ENCODE data around the gene GPS1.
A peak's percentile ranks its signal among the peaks of the same experiment; 100 is the strongest.

GPS1 gene

DNA sequence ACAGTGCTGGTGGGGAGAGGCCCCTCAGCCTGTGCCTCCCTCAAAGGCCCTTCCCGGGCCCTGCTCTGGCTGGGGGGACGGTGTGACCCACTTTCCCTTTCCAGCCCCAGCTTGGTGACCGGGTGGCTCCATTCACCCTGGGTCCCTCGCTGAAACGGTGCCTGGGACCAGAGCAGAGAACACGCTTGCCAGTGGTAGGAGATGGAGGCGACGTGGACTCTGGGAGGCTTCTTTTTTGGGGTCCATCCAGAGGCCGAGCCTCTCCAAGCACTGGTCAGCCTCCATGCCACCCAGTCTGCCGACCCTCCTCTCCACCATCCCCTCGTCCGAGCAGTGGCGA is 36.8 kb upstream of the GPS1 start:
- DNase-seq: no peak

DNA sequence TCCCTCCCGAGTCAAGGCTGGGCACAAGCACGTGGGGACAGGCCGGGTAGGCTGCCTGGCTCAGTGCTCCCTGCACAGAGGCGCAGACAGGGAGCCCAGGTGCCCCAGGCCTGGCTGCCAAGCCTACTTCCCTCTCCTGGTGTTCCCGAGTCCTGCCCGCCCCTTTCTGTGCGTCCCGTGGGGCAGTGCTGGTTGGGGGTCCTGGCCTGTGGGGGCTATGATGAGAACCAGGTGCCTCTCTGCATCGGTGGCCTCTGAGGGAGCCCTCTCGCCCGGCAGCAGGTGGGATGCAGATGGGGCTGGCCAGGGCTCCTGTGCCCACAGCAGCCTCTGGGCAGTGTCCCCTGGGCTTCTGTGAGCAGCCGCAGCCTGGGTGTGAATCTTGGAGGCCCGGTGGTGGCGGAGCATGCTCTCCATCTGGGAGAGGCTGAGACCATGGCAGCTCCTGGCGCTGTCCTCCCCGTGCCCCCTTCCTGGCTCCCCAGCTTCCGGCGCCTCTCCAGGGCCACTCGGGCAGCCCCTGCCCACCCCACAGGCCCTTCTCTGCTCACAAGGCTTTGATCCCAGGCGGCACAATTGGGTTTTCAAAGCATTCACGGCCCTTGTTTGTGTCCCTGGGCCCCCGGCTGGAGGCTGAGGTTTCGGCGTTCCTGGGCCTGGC is 36.3 kb upstream of the GPS1 start:
- no peak for DNase-seq

- no peak for DNase-seq
Observed at GRCh38 chr17:82016061-82016874, 35.4 kb upstream of the GPS1 start.

DNA sequence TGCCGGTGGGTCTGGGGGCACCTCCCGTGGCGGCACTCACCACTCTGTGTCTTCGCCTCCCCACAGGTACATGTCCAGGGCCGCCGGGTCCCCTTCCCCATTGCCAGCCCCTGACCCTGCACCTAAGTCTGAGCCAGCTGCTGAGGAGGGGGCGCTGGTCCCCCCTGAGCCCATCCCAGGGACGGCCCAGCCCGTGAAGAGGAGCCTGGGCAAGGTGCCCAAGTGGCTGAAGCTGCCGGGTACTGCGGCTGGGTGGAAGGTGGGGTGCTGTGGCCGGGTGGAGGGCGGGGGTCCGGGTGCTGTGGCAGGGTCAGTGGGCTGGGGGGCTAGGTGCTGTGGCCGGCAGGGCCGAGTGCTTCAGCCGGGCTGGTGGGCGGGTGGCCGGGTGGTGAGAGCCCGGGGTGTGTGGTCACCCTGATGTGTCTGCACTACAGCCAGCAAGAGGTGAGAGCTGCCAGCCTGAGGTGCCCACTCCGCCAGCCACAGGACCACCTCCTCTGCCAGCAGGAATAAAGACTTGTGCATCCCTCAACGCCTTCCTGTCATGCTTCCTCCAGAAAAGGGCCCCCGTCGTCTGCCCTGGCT is 34.7 kb upstream of the GPS1 start:
- DNase-seq: no peak

GRCh38 chr17:82017612-82018151 is 34.0 kb upstream of the GPS1 start:
- DNase-seq: no peak

GRCh38 chr17:82018152-82018988 is 33.3 kb upstream of the GPS1 start:
- DNase-seq: no peak

DNA sequence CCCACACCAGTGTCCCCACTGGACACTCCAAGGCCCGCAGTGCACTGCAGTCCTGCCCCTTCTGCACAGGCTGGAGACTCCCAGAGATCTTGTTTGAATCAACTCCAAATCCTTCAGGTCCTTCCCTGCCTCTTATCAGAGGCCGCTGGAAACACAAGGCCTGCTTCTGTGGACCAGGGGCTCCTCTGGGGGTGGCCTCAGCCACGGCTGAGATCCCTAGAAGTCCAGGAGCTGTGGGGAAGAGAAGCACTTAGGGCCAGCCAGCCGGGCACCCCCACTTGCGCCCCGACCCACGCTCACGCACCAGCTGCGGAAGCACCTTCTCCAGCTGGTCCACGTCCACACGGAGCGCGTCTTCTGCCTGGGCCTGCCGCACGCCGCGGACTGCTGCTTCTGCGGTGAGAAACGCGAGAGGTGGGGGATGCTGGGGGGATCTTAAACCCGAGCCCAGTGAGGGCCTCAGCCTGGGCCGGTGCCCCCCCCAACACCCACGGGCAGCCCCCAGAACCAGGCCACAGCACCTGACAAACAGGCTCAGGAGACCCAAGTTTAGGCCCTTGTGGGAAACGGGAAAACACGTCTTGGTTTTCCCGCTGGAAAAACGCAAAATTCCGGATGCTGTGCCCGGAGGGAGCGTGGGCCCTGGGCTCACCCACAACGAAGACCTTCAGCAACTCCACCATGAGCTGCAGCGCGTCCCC is 32.6 kb upstream of the GPS1 start:
- DNase-seq: no peak

- peak; percentile 92 for DNase-seq
Observed at GRCh38 chr17:82019690-82020571, 31.8 kb upstream of the GPS1 start.

DNA sequence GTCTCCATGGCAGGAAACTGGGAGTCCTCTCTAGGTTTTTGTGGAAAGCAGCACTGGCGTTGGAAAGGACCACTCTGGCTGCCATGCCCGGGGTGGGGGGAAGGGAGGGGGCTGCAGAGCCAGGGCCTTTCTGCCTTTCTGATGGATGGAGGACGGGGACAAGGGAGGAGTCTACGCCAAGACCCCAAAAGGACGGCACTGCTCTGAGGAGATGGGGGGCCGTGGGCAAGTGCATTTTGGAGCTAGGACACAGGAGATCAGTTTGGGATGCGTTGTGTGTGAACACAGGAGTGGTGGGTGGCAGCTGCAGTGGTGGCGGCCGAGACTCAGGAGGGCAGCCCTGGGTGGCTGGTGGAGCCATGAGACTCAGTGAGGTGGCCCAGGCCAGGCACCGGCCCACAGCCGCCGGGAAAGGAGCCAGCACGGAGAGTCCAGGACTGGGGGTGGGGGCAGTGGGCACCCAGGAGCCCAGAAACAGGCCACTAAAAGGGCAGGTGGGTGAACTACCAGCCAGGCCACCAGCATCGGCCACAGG is 31.1 kb upstream of the GPS1 start:
- no peak for DNase-seq

DNA sequence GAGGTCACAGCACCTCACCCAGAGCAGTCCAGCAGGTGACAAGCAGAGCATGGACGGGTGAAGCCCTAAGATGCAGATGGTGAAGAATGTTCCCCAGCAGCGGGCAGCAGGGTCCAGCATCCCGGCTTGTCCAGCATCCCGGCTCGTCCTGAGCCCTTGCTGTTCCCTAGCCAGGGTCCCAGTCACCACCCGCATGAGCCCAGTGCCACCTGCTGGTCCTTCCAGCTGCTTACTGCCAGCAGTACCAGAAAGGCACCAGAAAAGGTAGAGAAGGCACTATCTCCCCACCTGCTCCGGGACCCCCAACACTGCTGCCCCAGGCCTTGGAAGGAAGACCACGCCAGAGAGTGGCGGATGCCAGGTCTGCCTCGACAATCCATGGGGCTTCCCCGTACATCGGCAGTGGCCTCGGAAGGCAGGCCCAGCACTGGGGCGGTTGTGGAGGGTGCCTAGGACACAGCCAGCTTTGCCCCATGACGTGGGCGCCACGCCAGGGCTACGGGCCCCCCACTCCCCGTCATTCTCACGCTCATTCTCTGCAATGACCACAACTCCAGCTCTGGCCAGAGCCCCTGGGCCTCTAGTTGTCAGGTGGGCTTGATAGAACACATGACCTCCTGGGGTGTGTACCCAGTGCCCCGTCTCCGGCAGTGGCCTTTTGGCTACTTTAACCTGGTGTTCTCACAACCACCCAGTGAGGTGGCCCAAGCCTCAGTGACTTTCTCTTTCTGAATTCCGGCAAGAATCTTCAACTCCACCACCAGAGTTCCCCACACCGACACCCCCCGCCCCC is 30.4 kb upstream of the GPS1 start:
- DNase-seq: peak; percentile 91

GRCh38 chr17:82021900-82022309 is 29.8 kb upstream of the GPS1 start:
- no peak for DNase-seq

- no peak for DNase-seq
Observed at GRCh38 chr17:82022310-82022980, 29.3 kb upstream of the GPS1 start, which contains the start of gene CENPX. Gene CENPX, minus strand, starts transcription at chr17:82022878. Its CDS starts 17 bp downstream, at chr17:82022861.

DNA sequence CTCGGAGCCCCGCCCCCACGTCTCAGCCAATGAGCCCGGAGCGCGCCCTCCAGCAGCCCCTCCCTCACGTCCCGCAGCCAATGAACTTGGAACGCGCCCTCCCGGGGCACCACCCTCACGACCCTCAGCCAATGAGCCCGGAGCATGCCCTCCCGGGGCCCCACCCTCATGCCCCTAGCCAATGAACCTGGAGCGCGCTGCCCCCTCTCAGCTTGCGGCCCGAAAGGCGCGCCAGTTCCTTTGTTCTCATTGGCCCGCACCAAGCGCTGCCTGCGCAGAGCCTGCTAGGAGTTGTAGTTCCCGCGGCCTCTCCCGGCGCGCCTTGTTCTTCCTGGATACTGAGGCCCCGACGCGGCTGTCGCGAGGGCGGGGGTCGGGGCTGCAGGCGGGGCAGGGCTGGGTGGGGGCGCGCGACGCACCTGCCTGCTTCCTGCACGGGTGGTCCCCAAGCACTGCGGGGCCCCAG is 28.7 kb upstream of the GPS1 start, which contains the start of gene LRRC45:
Gene LRRC45 (plus strand): TSS at position 325 of the 466 bp plus-strand sequence. CDS start 339 bp downstream, outside the sequence.
- DNase-seq: peak; percentile 100

DNA sequence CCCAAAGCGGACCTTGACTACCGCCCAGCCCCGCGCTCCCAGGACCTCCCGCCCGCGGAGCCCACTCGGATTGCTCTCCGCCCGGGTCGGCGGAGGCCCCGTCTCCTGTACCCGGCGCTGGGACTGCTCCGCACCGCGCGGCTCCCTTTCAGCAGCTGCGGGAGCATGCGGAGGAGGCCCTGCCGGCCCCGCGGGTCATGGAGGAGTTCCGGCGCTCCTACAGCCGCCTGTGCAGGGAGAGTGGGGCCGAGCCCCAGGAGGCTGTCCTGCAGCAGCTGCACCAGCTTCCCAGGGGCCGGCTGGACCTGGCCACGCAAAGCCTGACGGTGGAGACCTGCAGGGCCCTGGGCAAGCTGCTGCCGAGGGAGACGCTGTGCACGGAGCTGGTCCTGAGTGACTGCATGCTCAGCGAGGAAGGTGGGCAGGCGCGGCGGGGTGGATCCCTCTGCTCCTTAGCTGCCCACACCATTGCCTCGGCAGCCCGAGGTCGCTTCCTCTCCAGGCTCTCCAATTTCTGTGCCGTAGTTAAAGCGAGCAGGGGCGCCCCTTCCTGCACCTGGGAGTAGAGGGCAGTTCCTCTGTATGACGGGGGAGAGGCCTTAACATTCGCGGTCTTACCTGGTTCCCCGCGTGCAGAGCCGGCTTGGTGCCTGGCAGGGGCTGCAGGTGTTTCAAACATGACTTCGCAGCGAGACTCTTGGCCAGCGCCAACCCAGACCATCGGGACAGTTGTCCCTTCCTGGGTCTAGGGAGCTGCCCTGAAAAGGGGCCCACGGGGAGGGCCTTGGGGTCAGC is 28.1 kb upstream of the GPS1 start:
- DNase-seq: peak; percentile 79

DNA sequence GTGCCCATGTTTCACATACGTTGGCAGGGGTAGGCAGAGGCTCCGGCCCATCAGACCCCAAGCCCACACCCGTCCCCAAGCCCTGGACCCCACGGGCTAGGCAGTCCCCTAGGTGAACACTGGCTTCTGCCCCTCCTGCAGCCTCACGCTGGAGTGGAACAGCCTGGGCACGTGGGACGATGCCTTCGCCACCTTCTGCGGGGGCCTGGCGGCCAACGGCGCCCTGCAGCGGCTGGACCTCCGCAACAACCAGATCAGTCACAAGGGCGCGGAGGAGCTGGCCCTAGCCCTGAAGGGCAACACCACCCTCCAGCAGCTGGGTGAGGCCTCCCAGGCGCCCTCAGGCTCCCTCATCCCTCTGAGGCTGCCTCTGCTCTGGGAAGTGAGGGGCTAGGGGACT is 26.8 kb upstream of the GPS1 start:
- DNase-seq: no peak

GRCh38 chr17:82025401-82026107 is 26.1 kb upstream of the GPS1 start:
- no peak for DNase-seq

- DNase-seq: no peak
Observed at GRCh38 chr17:82028246-82028645, 23.5 kb upstream of the GPS1 start.

GRCh38 chr17:82028966-82029365 is 22.7 kb upstream of the GPS1 start:
- DNase-seq: no peak
